HG02588 (cell line): ENCODE measurements around the gene FRMPD4.

Source experiments
- ATAC-seq: cut with Tn5 transposase; IDR thresholded peaks from one replicate; pipeline ENCODE4 v1.9.1; 2021; ENCODE audit warnings: mild to moderate bottlenecking, moderate library complexity; ENCODE audit not compliant: unreplicated experiment

Gene FRMPD4

GRCh38 chrX:12360383-12360782 lies 222.1 kb downstream of the FRMPD4 start:
- no peak for ATAC-seq

GRCh38 chrX:12360986-12361598 lies 222.8 kb downstream of the FRMPD4 start:
- no peak for ATAC-seq

DNA sequence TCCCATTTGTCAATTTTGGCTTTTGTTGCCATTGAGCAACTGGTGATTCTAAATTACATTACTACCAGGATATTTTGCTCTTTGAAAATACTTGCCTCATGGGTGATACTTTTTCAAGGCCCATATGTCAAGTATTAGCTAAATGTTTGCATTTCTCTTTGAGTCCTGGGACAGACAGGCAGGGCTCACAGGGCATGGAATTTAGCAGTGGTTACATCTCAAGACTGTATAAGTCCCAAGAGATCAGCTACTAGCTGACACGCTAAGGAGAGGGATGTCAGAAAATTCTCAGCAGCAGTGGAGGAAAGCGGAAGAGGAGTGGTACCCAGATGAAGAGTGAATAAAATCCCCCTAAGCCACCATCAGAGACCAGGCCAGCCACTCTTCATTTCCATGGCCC lies 224.9 kb downstream of the FRMPD4 start:
- no peak for ATAC-seq

- no peak for ATAC-seq
Observed at GRCh38 chrX:12366440-12366839, 228.2 kb downstream of the FRMPD4 start.

DNA sequence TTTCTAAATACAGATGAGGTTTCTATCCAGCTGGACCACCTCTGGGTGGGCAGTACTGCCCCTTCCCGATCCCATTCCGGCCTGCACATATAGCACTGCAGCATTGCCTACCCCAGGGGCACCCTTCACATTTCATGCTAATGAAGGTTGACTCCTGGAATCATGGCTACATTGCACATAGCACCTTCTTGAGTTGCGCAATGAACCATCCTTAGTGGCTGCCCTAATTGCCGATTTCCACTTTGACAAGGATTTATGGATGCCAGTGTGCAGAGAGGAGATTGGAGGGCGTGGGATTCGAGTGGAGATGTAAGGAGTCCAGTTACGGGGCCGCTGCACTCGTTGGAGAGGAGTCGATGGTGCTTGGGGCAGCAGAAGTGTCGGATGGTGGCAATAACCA lies 229.0 kb downstream of the FRMPD4 start:
- ATAC-seq: no peak

- no peak for ATAC-seq
Observed at GRCh38 chrX:12370497-12370986, 232.3 kb downstream of the FRMPD4 start.

DNA sequence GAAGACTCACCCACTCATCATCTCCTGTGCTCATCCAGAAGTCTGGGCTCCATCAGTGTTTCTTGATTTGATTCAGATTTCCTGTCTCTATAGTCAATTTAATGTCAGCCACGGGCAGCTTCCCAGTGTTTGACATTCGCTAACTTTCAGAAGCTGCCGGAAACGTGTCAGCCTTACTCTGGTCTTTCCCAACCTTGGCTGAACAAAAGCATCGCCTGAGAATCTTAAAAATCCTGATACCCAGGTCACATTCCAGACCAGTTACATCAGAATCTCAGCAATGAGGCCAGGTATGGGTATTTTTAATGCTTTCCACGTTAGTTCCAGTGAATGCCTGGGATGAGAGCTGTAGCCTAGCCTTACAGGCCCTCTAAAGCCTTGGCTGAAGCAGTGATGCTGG lies 233.8 kb downstream of the FRMPD4 start:
- ATAC-seq: no peak

DNA sequence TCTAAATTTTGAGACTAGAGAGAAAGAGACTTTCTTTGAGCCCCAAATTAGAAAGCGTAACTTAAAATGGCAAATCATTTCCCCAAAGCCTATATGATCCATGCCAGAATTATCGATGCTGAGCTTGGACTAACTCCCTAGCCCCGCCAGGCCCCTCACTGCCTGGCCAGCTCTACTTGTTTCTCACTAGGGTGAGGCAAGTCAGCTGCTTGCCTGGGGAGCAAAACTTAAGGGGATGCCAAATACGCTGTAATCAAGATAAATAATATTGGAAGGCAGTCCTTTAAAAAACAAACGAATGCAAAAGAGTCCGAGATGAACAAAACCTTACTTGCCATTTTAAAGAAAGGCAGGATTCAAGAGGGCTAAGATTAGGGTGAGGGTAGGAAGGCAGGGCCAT lies 236.0 kb downstream of the FRMPD4 start:
- no peak for ATAC-seq

DNA sequence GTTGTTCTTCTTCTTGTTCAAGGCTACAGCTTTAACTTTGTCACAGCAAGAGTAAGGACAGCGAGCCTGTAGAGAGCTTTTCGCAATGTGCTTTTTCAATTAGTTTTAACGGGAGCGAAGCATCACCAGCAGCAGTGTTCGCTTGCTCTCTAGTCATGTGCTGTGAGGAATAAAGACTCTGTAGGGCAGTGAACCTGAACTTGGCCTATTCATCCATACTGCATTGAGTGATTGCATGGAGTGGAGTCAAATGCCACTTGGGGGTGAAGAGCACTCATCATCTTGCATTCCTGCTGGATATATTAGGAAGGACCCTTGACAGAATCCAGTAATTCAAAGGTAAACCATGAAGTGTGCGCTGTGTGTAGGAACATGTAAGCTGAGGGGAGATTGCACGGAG lies 240.0 kb downstream of the FRMPD4 start:
- ATAC-seq: no peak

DNA sequence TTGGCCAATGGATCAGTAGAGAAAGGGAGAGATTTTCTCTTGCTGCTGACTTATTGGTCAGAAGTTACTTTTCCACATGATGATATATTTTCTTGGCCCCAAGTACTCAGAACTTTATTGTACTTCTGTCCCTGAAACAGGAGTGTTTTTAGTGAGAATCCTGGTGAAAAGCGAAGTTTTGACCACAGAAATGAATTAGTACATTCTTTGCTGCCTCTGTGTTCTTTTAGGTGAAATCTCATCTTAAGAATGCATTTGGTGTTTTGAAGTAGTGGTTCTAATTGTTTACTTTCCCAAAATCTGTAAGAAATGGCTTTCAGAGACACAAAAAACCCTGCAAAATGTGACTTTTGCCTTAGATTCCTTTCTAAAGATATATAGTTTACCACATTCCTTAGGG lies 240.4 kb downstream of the FRMPD4 start:
- ATAC-seq: no peak

- ATAC-seq: no peak
Observed at GRCh38 chrX:12379671-12380070, 241.4 kb downstream of the FRMPD4 start.

- no peak for ATAC-seq
Observed at GRCh38 chrX:12383196-12383595, 244.9 kb downstream of the FRMPD4 start.

DNA sequence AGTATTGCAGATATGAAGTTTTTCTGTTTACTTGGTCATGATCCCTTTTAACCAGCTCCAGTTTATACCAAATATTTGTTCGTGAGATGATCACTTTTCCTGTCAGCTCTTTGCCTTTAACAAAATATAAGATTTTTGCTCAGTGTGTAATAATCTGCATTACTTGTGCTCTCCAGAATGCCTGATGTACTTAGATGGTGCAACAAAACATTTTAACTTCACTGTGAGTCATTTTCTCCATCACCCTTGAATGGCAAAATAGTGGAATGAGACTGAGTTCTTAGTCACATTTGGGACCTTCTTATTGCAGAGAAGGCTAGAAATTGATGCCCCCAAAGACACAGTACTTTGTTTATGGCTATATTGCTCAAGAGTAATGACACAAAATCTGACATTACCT lies 252.0 kb downstream of the FRMPD4 start:
- ATAC-seq: no peak

DNA sequence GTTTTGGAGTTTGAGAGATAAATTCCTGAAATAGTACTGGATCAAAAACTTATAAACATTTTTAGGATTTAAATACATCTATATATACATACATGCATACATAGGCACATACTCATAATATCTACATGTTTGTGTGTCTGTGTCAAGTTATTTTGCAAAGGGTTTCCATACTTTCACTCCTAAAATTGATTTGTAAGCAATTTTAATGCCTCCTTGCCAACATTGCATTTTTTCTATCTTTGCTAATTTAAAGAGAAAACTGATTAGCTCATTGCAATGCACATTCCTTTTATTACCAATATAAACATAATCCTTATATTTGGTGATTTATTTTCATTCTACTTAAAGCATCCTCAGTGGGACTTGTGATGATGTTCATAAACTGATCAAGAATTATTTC lies 258.3 kb downstream of the FRMPD4 start:
- ATAC-seq: no peak

- no peak for ATAC-seq
Observed at GRCh38 chrX:12400218-12400617, 261.9 kb downstream of the FRMPD4 start.

- no peak for ATAC-seq
Observed at GRCh38 chrX:12401252-12401651, 263.0 kb downstream of the FRMPD4 start.

- ATAC-seq: no peak
Observed at GRCh38 chrX:12403474-12404082, 265.3 kb downstream of the FRMPD4 start.

DNA sequence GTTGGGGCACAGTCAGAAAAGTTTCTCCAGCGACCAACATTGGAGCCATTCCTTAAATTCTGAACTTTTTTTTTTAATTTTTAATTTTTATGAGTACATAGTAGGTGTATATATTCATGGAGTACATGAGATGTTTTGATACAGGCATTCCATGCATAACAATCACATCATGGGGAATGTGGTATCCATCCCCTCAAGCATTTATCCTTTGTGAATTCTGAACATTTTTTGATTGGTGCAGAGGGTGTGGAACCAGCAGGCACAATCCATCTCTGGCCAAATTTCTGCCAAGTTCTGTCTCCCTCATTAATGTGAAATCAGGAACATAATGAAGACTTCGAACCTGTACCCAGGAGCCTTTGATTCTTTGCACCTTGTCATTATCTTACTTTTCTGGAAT lies 267.0 kb downstream of the FRMPD4 start:
- no peak for ATAC-seq

- ATAC-seq: no peak
Observed at GRCh38 chrX:12410523-12410922, 272.2 kb downstream of the FRMPD4 start.

- no peak for ATAC-seq
Observed at GRCh38 chrX:12411831-12412230, 273.6 kb downstream of the FRMPD4 start.

GRCh38 chrX:12412561-12412960 lies 274.3 kb downstream of the FRMPD4 start:
- ATAC-seq: no peak

GRCh38 chrX:12419591-12419990 lies 281.3 kb downstream of the FRMPD4 start:
- ATAC-seq: no peak

GRCh38 chrX:12421918-12422317 lies 283.6 kb downstream of the FRMPD4 start:
- ATAC-seq: no peak
